Panc1 (cell line): ENCODE measurements around the gene MAGI1. TPM values are rescaled to one million over a fixed set of nuclear protein-coding genes. Genes with fewer than 3 reads are reported as not detected.

Source experiments
- ATAC-seq: fragments of 200-7000 bp; cut with Tn5 transposase; 2 replicates; pipeline ENCODE4 v1.9.1; 2020; ENCODE audit warnings: mild to moderate bottlenecking, moderate library complexity
- BruUV-seq: library from RNA; stranded (reverse); fragments of 400-500 nt; replicated peaks from 2 replicates; lab custom pipeline; 2021; lab: Mats Ljungman, UMichigan
- CTCF ChIA-PET: fragments of 300-600 bp; sonication (Branson Sonifier 250); formaldehyde crosslinking; loops from one replicate; lab custom pipeline; 2022; ENCODE audit warnings: antibody characterized with exemption; lab: Charles Lee
- POLR2A ChIA-PET: fragments of 300-600 bp; sonication (Branson Sonifier 250); formaldehyde crosslinking; loops from one replicate; lab custom pipeline; 2022; ENCODE audit warnings: antibody characterized with exemption; lab: Charles Lee
- DNase-seq: peaks from one replicate; pipeline ENCODE4 v3.0.0-alpha.2; 2010; ENCODE audit warnings: low read depth, low spot score
- H3K27ac ChIP-seq: 2 replicates; pipeline ENCODE4 v1.5.1; 2011; ENCODE audit warnings: mild to moderate bottlenecking, low read length, inconsistent platforms
- H3K27me3 ChIP-seq: fragments of 200-500 bp; sonication (Bioruptor generic); 2 replicates; pipeline ENCODE4 v1.6.0; 2014; ENCODE audit warnings: low read length, inconsistent platforms; ENCODE audit not compliant: control insufficient read depth, insufficient read depth
- H3K36me3 ChIP-seq: fragments of 200-500 bp; sonication (Bioruptor generic); 2 replicates; pipeline ENCODE4 v1.5.1; 2014; ENCODE audit warnings: inconsistent platforms, mild to moderate bottlenecking, low read length, moderate library complexity; ENCODE audit not compliant: control insufficient read depth, insufficient read depth
- H3K4me1 ChIP-seq: 2 replicates; pipeline ENCODE4 v1.5.1; 2011; ENCODE audit warnings: inconsistent platforms, mild to moderate bottlenecking, low read length, moderate library complexity; ENCODE audit not compliant: control insufficient read depth, insufficient read depth
- H3K4me3 ChIP-seq, 2 experiments: 2 replicates each; pipeline ENCODE4 v1.5.1; 2011 to 2012; ENCODE audit warnings: low read depth in 2 of 2, low read length in 2 of 2, mild to moderate bottlenecking in 2 of 2, inconsistent platforms in 1 of 2, moderate library complexity in 1 of 2
- H3K9me3 ChIP-seq: fragments of 200-500 bp; sonication (Bioruptor generic); 2 replicates; pipeline ENCODE4 v1.5.1; 2014; ENCODE audit warnings: low read depth, mild to moderate bottlenecking, inconsistent platforms, low read length, moderate library complexity; ENCODE audit not compliant: control insufficient read depth, insufficient read depth
- CTCF ChIP-seq: fragments of 450-650 bp; IDR thresholded peaks from 2 replicates; pipeline ENCODE4 v1.5.1; 2017; ENCODE audit warnings: mild to moderate bottlenecking
- POLR2AphosphoS5 ChIP-seq: IDR thresholded peaks from 2 replicates; pipeline ENCODE4 v1.6.1; 2012; ENCODE audit warnings: mild to moderate bottlenecking, low read depth, low read length, moderate library complexity
- REST ChIP-seq, 2 experiments: IDR thresholded peaks; 2 replicates each; pipeline ENCODE4 v1.6.1; 2011 to 2012; ENCODE audit warnings: low read depth in 2 of 2, control low read depth in 1 of 2, low read length in 1 of 2, mild to moderate bottlenecking in 1 of 2, moderate library complexity in 1 of 2; ENCODE audit not compliant: insufficient read depth in 1 of 2
- SIN3A ChIP-seq: IDR thresholded peaks from 2 replicates; pipeline ENCODE4 v1.6.1; 2012; ENCODE audit warnings: low read depth, mild to moderate bottlenecking, low read length, moderate library complexity, borderline replicate concordance; ENCODE audit not compliant: insufficient read depth
- TCF7L2 ChIP-seq: IDR thresholded peaks from 2 replicates; pipeline ENCODE4 v1.6.1; 2011; ENCODE audit warnings: mild to moderate bottlenecking, low read depth, low read length, inconsistent platforms
- in situ Hi-C: cut with HindIII; loops from 2 replicates; pipeline ENCODE4 v1.10.0; 2016; ENCODE audit warnings: low sequenced_read_pairs, low pct_unique_long_range_greater_than_20kb
- intact Hi-C: fragments of 100-400 bp; cut with micrococcal nuclease; formaldehyde crosslinking; loops from one replicate; pipeline ENCODE4 v1.10.0; 2022; ENCODE audit not compliant: unreplicated experiment
- total RNA-seq: library from RNA; stranded (reverse); gene quantifications from one replicate; pipeline ENCODE4 v1.2.1, GENCODE V29; 2021; ENCODE audit not compliant: unreplicated experiment

MAGI1 gene
- total RNA-seq, 1 experiment from 2014 or later = 9.5 TPM

GRCh38 chr3:66033241-66034138 is 5.2 kb downstream of the MAGI1 start:
- ATAC-seq (no peak), DNase-seq (no peak)
- no peak overlapping the region for H3K27ac ChIP-seq
- no peak overlapping the region for H3K4me3 ChIP-seq
- H3K9me3 ChIP-seq = no peaks in the 10 kb centered on the region
- in situ Hi-C loops = no loop called here
- no peaks in the 10 kb centered on the region; the same call in 1 of the 2 replicates for H3K36me3 ChIP-seq
- H3K4me1 ChIP-seq = peaks cover 5% of the 10 kb centered on the region
- intact Hi-C loops = no loop called here
- no peaks in the 10 kb centered on the region for H3K27me3 ChIP-seq
- ChIA-PET POLR2A (no interaction called here), CTCF (no interaction called here)
- TF ChIP-seq TCF7L2 = no peak
- TF ChIP-seq POLR2AphosphoS5 = no peak
- no peak for TF ChIP-seq REST (IDR thresholded peaks at IDR 0.05; ENCODE audit: insufficient read depth in 1 of 2, low read depth in 2 of 2, low read length in 1 of 2)
- TF ChIP-seq SIN3A = no peak
- TF ChIP-seq CTCF = no peak
- no TSS peak for BruUV-seq

- Histone ChIP-seq H3K4me1 (no peaks in the 10 kb centered on the region; the same call in 1 of the 2 replicates), H3K36me3 (no peaks in the 10 kb centered on the region), H3K9me3 (no peaks in the 10 kb centered on the region), H3K27me3 (no peaks in the 10 kb centered on the region), H3K4me3 (no peak overlapping the region), H3K27ac (no peak overlapping the region)
- CTCF ChIA-PET = no interaction called here
- intact Hi-C loops = no loop called here
- in situ Hi-C loops = no loop called here
- no peak for ATAC-seq
- POLR2A ChIA-PET = no interaction called here
- TF ChIP-seq POLR2AphosphoS5 (no peak), TCF7L2 (no peak), SIN3A (no peak), CTCF (no peak), REST (IDR thresholded peaks at IDR 0.05; ENCODE audit: insufficient read depth in 1 of 2, low read depth in 2 of 2, low read length in 1 of 2) (no peak)
- DNase-seq = no peak
- no TSS peak for BruUV-seq
Measured at GRCh38 chr3:66031102-66031698, 7.5 kb downstream of the MAGI1 start.
